Fibroblast of skin of abdomen (primary cell): ENCODE data around the gene PLIN5.
A peak's percentile ranks its signal among the peaks of the same experiment; 100 is the strongest.
"Not testable (repeated sequence)": the region's sequence is repeated elsewhere in the genome, so short reads cannot be mapped to it uniquely, and the experiment has no call there.

Experiments
- DNase-seq: peaks from one replicate; pipeline ENCODE4 v3.0.0-alpha.2; 2013

PLIN5 gene

GRCh38 chr19:4542896-4543841 is 8.1 kb upstream of the PLIN5 start:
- DNase-seq, result no peak

DNA sequence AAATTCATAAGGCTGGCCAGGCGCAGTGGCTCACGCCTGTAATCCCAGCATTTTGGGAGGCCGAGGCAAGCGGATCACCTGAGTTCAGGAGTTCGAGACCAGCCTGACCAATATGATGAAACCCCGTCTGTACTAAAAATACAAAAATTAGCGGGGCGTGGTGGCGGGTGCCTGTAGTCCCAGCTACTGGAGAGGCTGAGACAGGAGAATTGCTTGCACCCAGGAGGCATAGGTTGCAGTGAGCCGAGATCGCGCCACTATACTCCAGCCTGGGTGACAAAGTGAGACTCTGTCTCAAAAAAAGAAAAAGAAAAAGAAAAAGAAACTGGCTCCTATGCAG is 6.8 kb upstream of the PLIN5 start:
- not testable (repeated sequence) for DNase-seq

DNA sequence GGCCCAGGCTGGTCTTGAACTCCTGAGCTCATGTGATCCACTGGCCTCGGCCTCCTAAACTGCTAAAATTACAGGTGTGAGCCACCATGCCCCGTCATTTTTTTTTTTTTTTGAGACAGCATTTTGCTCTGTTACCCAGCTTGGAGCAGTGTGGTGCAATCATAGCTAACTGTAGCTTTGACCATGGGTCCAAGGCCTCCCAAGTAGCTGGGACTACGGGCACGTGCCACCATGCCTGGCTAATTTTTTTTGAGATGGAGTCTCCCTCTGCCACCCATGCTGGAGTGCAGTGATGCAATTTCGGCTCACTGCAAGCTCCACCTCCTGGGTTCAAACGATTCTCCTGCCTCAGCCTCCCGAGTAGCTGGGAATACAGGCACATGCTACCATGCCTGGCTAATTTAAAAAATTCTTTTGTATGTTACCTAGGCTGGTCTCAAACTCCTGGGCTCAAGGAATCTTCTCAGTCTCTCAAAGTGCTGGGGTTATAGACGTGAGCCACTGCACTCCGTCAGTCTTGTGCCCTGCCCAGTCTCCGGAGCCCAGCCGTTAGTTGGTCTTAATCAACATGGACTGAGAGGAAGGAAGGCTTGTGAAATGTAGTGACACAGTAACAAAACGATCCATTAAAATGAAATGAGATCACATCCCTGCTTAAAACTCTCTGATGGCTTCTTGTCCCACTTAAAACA is 6.2 kb upstream of the PLIN5 start:
- no peak for DNase-seq

- no peak for DNase-seq
Measured at GRCh38 chr19:4539693-4540581, 4.9 kb upstream of the PLIN5 start, which contains the start of gene LRG1. LRG1 (minus strand) TSS chr19:4540036; CDS start chr19:4540013, 23 bp downstream.

GRCh38 chr19:4539169-4539692 is 4.2 kb upstream of the PLIN5 start:
- no peak for DNase-seq

GRCh38 chr19:4538601-4538954 is 3.6 kb upstream of the PLIN5 start:
- no peak for DNase-seq

DNA sequence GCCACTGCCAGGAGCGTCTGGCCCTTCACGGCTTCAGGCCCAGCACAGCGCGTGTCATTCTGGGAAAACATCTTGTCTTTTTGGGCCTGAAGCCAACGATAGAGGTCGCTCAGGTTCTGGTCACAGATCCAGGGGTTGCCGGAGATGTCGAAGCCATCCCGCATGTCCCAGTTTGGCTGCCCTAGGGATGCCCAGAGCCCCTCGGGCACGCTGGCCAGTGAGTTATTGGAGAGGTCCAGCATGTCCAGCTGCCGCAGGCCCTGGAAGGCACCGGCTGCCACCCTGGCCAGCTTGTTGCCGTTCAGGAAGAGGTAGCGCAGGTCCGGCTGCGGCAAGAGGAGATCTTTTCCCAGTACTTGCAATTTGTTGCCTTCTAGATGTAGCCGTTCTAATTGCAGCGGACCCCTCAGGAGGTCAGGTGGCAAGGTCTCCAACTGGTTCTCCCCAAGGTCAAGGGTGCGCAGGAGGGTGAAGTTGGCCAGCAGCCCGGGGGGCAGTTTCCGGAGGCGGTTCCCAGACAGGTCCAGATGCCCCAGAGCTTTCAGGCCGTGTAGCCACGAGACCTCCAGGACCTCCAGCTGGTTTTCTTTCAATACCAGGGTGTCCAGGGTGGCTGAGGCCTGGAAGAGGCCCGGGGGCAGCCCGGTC is 3.1 kb upstream of the PLIN5 start:
- no peak for DNase-seq

GRCh38 chr19:4536798-4537197 is 1.8 kb upstream of the PLIN5 start:
- DNase-seq, result no peak

GRCh38 chr19:4533835-4534424 is 1.1 kb downstream of the PLIN5 start:
- no peak for DNase-seq

DNA sequence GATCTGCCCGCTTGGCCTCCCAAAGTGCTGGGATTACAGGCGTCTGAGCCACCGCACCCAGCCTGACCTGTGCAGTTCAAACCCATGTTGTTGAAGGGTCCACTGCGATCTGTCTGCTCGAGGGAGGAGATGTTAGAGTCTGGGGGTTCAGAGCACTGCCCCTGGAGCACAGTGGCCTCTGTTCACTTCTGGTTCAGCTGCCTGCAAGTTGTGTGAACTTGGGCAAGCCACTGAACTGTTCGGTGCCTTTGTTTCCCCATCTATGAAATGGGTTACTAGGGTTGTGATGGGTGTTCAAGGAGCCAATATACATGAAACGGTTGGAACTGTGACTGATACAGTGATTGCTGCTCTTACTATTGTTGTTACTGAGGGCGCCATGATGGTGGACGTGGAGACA is 1.7 kb downstream of the PLIN5 start:
- no peak for DNase-seq

GRCh38 chr19:4531562-4532165 is 3.4 kb downstream of the PLIN5 start:
- DNase-seq, result no peak

DNA sequence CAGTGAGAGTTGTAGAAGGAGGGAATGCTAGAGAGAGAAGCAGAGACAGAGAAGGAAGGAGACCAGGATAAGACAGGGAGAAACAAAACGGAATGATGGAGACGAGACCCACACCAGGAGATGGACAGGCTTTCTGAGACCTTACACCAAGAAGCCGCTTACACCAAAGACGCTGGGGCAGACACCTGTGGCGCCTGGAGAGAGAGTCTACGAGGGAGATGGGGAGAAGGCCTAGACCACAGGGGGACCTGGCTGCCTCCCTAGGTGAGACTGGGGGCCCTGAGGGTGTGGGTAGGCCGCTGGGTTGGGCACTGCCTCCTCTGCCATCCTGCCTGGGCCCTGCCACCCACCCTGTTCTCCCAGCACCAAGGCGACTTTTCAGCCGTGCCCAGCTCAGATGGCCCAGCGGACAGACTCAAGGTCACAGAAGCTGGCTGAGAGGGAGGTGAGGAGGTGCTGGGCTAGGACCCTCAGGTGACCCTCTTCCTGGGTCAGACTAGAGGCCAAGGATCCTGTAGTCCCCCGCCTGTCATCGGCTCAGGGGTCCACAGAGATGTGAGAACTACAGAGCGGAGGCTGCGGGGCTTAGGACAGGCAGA is 5.0 kb downstream of the PLIN5 start:
- DNase-seq, result no peak

GRCh38 chr19:4528843-4529242 is 6.2 kb downstream of the PLIN5 start:
- DNase-seq, result no peak

- not testable (repeated sequence) for DNase-seq
Measured at GRCh38 chr19:4527377-4527776, 7.6 kb downstream of the PLIN5 start.

DNA sequence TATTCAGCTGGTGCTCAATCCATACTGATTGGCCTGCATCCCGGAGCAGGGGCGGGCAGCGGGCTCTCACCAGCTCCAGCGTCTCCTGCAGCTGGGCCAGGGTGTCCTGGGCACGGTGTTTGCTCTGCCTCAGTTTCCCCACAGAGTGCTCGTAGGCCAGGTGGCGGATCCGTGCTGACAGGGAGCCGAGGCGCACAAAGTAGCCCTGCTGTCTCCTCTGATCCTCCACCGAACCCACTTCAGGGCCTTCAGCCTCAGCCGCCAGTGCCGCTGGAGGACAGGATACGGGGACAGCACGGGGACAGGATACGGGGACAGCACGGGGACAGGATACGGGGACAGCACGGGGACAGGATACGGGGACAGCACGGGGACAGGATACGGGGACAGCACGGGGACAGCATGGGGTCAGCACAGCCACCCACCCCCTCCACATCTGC is 9.4 kb downstream of the PLIN5 start:
- no peak for DNase-seq

GRCh38 chr19:4524808-4525562 is 10.0 kb downstream of the PLIN5 start:
- DNase-seq, result peak; percentile 32

DNA sequence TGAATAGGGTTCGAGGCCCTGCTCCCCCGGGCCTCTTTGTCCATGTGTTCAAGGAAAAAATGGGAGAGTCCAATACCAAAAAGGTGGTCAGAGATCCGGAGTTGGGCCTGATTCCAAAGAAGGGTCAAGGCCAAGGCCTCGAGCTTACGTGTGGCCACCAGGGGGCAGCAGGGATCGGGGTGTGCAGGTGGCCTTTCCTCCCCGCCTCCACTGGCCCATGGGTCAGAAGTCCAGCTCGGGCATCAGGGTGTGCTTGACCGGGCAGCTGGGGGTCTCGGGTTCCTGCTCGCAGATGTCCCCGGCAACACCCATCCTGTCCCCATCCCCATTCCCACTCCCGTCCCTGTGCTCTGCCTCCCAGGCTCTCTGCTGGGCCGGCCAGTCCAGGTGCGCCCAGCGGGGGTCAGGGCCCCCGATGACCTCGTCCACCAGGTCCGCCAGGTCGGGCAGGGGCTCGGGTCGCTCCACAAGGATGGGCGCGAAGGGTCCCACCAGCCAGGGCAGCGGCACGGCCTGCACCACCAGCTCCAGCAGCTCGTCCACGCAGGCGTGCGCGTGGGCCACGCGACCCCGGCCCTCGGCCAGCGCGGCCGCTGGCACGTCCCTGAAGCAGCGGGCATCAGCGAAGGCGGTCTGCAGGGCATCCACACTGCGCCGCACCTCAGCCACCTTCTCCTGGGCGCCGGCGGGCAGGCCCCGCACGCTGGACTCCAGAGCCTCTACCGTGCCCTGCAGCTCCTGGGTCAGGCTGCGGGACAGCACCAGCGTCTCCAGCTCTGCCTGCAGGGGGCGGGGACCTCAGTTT is 11.5 kb downstream of the PLIN5 start:
- no peak for DNase-seq

DNA sequence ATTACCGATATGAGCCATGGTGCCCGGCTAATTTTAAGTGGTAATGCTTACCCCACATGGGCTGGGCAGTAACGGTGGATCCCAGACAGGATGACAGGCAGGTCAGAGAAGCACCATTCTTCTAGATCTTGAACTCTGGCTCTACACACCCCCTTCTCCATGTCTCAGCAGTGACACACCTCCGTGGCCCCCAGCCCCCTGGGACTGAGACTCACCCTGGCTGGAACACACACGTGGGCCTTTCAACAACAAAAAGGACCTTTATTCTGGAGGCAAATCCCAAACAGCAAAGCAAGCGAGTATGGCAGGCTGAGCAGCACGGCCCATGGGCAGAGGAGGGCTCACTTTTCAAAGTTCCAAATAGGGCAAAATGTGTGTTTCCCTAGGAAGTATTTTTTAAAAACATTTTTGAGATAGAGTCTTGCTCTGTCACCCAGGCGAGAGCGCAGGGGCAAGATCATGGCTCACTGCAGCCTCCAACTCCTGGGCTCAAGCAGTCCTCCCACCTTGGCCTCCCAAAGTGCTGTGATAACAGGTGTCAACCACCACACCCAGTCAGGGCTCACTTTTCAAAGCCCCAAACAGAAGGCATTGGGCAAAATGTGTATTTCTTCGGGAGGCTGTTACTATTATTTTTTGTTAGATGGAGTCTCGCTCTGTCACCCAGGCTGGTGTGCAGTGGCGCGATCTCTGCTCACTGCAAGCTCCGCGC is 12.6 kb downstream of the PLIN5 start:
- no peak for DNase-seq

- DNase-seq, result no peak
Measured at GRCh38 chr19:4521888-4522242, 13.2 kb downstream of the PLIN5 start.
